HL-60 (cell line): ENCODE data around the gene ADRA2C.

ENCODE experiments used
- CTCF ChIP-seq: IDR thresholded peaks from one replicate; pipeline ENCODE4 v1.5.1; 2011; ENCODE audit warnings: low read length, control low read depth, inconsistent platforms; ENCODE audit not compliant: insufficient read depth
- POLR2AphosphoS5 ChIP-seq: IDR thresholded peaks from 2 replicates; pipeline ENCODE4 v1.6.1; 2012; ENCODE audit warnings: low read depth

GRCh38 chr4:3800351-3800750, 34.2 kb downstream of the ADRA2C start:
- TF ChIP-seq CTCF: no peak
- TF ChIP-seq POLR2AphosphoS5: no peak
